Neuronal stem cell (in vitro differentiated cells): Measurements from ENCODE around the gene GOLGA6A.

Source experiments
- DNase-seq: peaks from one replicate; pipeline ENCODE4 v3.0.0-alpha.2; 2013; ENCODE audit warnings: low spot score
- H2AFZ ChIP-seq: one replicate; pipeline ENCODE4 v1.6.1; 2013; ENCODE audit warnings: mild to moderate bottlenecking, low read length, inconsistent platforms
- H2AK5ac ChIP-seq: 2 replicates; pipeline ENCODE4 v1.6.1; 2013; ENCODE audit warnings: low read depth, mild to moderate bottlenecking, inconsistent platforms, low read length, moderate library complexity, mixed read lengths
- H2BK120ac ChIP-seq: 2 replicates; pipeline ENCODE4 v1.6.1; 2013; ENCODE audit warnings: low read depth, mild to moderate bottlenecking, inconsistent platforms, low read length, moderate library complexity, mixed read lengths
- H2BK12ac ChIP-seq: one replicate; pipeline ENCODE4 v1.6.1; 2013; ENCODE audit warnings: low read length, inconsistent platforms
- H2BK15ac ChIP-seq: 2 replicates; pipeline ENCODE4 v1.6.1; 2013; ENCODE audit warnings: mild to moderate bottlenecking, low read length, inconsistent platforms, mixed read lengths
- H2BK5ac ChIP-seq: one replicate; pipeline ENCODE4 v1.6.1; 2013; ENCODE audit warnings: inconsistent platforms, mild to moderate bottlenecking, low read length, moderate library complexity
- H3K14ac ChIP-seq: one replicate; pipeline ENCODE4 v1.6.1; 2013; ENCODE audit warnings: low read length, inconsistent platforms
- H3K18ac ChIP-seq: 2 replicates; pipeline ENCODE4 v1.6.1; 2013; ENCODE audit warnings: low read length, inconsistent platforms
- H3K23ac ChIP-seq: 2 replicates; pipeline ENCODE4 v1.6.1; 2013; ENCODE audit warnings: low read depth, mild to moderate bottlenecking, mixed read lengths, low read length, inconsistent platforms; ENCODE audit not compliant: poor library complexity
- H3K27ac ChIP-seq: replicated peaks from 3 replicates; pipeline ENCODE4 v1.5.1; 2013; ENCODE audit warnings: low read length, inconsistent platforms
- H3K27me3 ChIP-seq, 3 experiments: 2 replicates each; pipeline ENCODE4 v1.6.1; 2013; ENCODE audit warnings: low read length in 3 of 3, mild to moderate bottlenecking in 2 of 3, inconsistent platforms in 1 of 3, low read depth in 1 of 3, mixed read lengths in 1 of 3, moderate library complexity in 1 of 3; ENCODE audit not compliant: control insufficient read depth in 3 of 3, insufficient read depth in 3 of 3
- H3K36me3 ChIP-seq, 2 donors: replicated peaks in 1 of 2; 2 replicates each; pipeline ENCODE4 v1.6.1; 2013; ENCODE audit warnings: low read length in 2 of 2; ENCODE audit not compliant: control insufficient read depth in 2 of 2, insufficient read depth in 2 of 2
- H3K4ac ChIP-seq: 2 replicates; pipeline ENCODE4 v1.6.1; 2013; ENCODE audit warnings: inconsistent platforms, mild to moderate bottlenecking, low read length, moderate library complexity
- H3K4me1 ChIP-seq, 2 donors: 1 replicate in 1 of 2; 2 replicates in 1 of 2; pipeline ENCODE4 v1.6.1; 2013; ENCODE audit warnings: low read length in 2 of 2, low read depth in 1 of 2; ENCODE audit not compliant: control insufficient read depth in 2 of 2, insufficient read depth in 1 of 2
- H3K4me2 ChIP-seq: one replicate; pipeline ENCODE4 v1.6.1; 2013; ENCODE audit warnings: mild to moderate bottlenecking, low read length, inconsistent platforms; ENCODE audit not compliant: insufficient read depth, poor library complexity, severe bottlenecking
- H3K4me3 ChIP-seq, 2 donors: 2 replicates each; pipeline ENCODE4 v1.5.1; 2013; ENCODE audit warnings: low read length in 2 of 2, mild to moderate bottlenecking in 2 of 2, inconsistent platforms in 1 of 2, moderate library complexity in 1 of 2
- H3K79me1 ChIP-seq: one replicate; pipeline ENCODE4 v1.6.1; 2013; ENCODE audit warnings: low read depth, mild to moderate bottlenecking, inconsistent platforms, low read length, moderate library complexity
- H3K9ac ChIP-seq: one replicate; pipeline ENCODE4 v1.6.1; 2013; ENCODE audit warnings: mild to moderate bottlenecking, low read depth, low read length, inconsistent platforms; ENCODE audit not compliant: poor library complexity
- H3K9me3 ChIP-seq, 2 donors: replicated peaks in 1 of 2; 2 replicates each; pipeline versions ENCODE3 to v1.6.1; 2013; ENCODE audit warnings: low read length in 2 of 2, mild to moderate bottlenecking in 2 of 2, inconsistent platforms in 1 of 2, low read depth in 1 of 2, mixed read lengths in 1 of 2, moderate library complexity in 1 of 2; ENCODE audit not compliant: control insufficient read depth in 2 of 2, insufficient read depth in 1 of 2
- H4K8ac ChIP-seq: one replicate; pipeline ENCODE4 v1.6.1; 2013; ENCODE audit warnings: low read depth, mild to moderate bottlenecking, inconsistent platforms, low read length, moderate library complexity
- H4K91ac ChIP-seq: one replicate; pipeline ENCODE4 v1.6.1; 2013; ENCODE audit warnings: low read length, low read depth, mild to moderate bottlenecking, inconsistent platforms; ENCODE audit not compliant: poor library complexity
- WGBS, 2 donors: extraction: QIAGEN DNeasy Blood & Tissue Kit; methylation state at CpG; one replicate each; pipeline ENCODE4 v1.1.7; 2013; ENCODE audit warnings: missing lambda C conversion rate in 2 of 2, mixed read lengths in 1 of 2; ENCODE audit not compliant: insufficient read length in 2 of 2, insufficient replicate concordance in 1 of 2; ENCODE audit errors: extremely low coverage in 2 of 2; 5-methylcytosine and 5-hydroxymethylcytosine counted together

GOLGA6A gene

DNA sequence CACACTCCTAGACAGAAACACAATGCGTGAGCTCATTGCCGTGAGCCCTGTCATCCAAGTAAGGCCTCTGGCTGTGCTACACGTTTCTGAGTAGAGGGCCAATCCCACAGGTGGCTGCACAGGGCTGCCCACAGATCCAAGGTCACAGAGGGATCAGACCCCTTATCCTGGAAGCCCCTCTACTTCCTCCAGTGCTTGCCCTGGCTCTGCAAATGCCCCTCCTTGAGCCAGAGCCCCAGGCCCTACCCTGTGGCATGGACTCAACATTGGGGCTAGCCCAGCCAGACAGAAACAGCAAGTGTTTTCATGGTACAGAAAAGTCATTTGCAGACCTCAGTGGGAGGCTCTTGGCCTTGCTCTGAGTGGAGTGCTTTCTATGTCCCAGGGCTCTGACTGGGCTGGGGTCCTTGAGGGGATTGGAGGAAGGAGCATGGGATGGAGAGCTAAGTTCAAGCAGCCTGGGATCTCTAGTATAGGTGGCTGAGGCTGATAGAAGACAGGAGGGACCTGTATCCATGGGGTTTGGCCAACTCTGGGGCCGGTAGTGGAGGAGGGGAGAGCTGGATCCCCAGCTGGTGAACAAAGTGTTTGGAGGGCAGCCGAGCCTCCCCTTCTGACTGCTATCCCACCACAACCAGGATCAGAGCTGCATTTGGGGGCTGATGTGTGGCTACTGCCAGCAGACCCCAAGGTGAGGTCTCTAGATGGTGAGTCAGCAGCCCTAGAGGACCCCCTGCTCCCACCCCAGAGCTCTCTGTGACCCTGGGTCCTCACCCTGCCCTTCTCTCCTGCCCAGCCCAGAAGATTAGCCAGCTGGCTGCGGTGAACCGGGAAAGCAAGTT lies 38.7 kb downstream of the GOLGA6A start:
- Histone ChIP-seq H3K9me3 (no peaks in the 10 kb centered on the region), H3K4me2 (no peak overlapping the region), H2BK12ac (no peak overlapping the region), H2BK5ac (no peak overlapping the region), H3K23ac (no peak overlapping the region), H3K36me3 (peaks cover 0 to 2% of the 10 kb centered on the region in 2 donors), H2BK120ac (no peak overlapping the region), H3K9ac (peak overlapping the region; percentile 39), H3K4me1 (peaks cover 0 to 3% of the 10 kb centered on the region in 2 donors), H3K27ac (no peak overlapping the region), H3K18ac (no peak overlapping the region), H2AK5ac (no peak overlapping the region), H3K14ac (no peak overlapping the region), H4K91ac (no peak overlapping the region), H2AFZ (no peak overlapping the region), H3K79me1 (peaks cover 3% of the 10 kb centered on the region), H4K8ac (no peak overlapping the region), H3K4ac (no peak overlapping the region), H3K4me3 (no peak overlapping the region), H2BK15ac (no peak overlapping the region), H3K27me3 (no peaks in the 10 kb centered on the region)
- no CpG with 5 or more reads among the region's 7 CpGs for WGBS, 2 donors
- no peak for DNase-seq

DNA sequence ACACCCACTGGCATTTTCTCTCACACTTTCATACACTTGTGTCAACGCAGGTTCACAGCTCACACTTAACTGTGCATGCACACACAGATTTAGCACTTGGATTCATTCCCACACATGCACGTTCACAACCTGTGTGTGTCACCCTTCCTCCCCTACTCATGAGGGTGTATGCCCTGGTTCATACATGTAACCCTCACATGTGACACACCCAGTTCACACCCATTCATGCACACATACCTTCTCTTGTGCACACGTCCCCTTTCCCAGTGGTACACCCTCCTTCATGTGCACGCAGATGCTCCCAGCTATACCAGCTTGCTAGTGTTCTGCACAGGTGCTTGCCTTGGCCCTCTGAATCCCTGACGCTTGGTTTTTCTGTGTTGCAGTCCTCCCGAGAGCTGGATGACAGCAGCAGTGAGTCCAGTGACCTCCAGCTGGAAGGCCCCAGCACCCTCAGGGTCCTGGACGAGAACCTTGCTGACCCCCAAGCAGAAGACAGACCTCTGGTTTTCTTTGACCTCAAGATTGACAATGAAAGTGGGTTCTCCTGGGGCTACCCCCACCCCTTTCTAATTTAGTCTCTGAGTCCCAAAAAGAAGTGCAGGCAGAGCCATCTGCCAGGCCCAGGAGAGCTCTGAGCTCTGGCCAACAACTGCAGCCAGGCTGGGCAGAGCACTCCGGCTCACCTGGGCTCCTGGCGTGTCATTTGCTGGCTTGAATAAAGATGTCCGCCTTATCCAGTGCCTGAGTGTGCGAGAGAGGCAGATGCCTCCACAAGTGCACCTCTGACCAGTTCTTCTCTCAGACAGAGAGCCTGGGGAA lies 39.5 kb downstream of the GOLGA6A start:
- Histone ChIP-seq H3K18ac (no peak overlapping the region), H3K79me1 (peaks cover 3% of the 10 kb centered on the region), H3K23ac (no peak overlapping the region), H3K14ac (no peak overlapping the region), H3K4ac (no peak overlapping the region), H3K9me3 (no peaks in the 10 kb centered on the region), H2AFZ (no peak overlapping the region), H2BK120ac (no peak overlapping the region), H3K9ac (no peak overlapping the region), H3K4me3 (peak overlapping the region in 1 of 2 donors; percentile 9), H3K4me1 (no peaks in the 10 kb centered on the region), H4K8ac (no peak overlapping the region), H2AK5ac (no peak overlapping the region), H3K4me2 (no peak overlapping the region), H2BK12ac (no peak overlapping the region), H3K36me3 (peaks cover 0 to 2% of the 10 kb centered on the region in 2 donors), H2BK5ac (no peak overlapping the region), H4K91ac (no peak overlapping the region), H3K27me3 (no peaks in the 10 kb centered on the region), H2BK15ac (no peak overlapping the region), H3K27ac (no peak overlapping the region)
- no CpG with 5 or more reads among the region's 11 CpGs for WGBS, 2 donors
- DNase-seq: no peak

DNA sequence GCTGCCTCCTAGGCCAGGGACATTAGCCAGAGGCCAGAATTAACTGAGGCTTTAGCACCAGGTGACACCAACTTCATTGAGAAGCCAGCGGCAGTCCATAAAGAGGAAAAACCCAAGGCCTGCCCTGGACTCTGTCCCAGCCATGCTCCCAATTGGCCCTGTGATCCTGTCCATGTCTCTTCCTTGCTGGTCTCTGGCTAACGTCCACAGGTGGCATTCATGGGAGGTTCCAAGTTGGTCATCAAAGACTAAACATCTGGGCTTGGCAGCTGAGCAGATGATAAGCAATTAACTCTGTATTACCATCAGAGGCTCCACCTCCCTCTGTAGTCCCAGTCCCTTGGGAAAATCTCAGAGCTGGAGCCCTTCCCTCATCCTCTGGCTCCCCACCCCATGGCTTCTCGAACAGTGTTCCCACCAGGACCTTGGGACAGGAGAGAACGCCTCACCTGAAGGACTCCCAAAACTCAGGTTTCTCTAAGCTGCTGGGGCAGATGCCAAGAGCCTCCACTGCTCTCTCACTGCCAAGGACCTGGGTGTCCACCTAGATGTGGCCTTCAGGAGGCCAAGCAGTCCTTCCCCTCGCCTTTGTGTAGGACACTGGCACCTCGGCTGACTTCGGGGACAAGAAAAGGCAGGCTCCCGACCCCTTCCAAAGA lies 40.4 kb downstream of the GOLGA6A start:
- H3K9ac ChIP-seq: no peak overlapping the region

More for the DNA sequence above, 40.4 kb downstream of the GOLGA6A start:
- Histone ChIP-seq H3K4me1 (peaks cover 0 to 2% of the 10 kb centered on the region in 2 donors), H3K36me3 (peaks cover 2 to 3% of the 10 kb centered on the region in 2 donors), H4K8ac (no peak overlapping the region), H3K27me3 (no peaks in the 10 kb centered on the region), H3K27ac (no peak overlapping the region), H2BK5ac (no peak overlapping the region), H3K9me3 (no peaks in the 10 kb centered on the region), H4K91ac (no peak overlapping the region), H3K18ac (no peak overlapping the region), H2BK12ac (no peak overlapping the region), H2BK15ac (no peak overlapping the region), H2BK120ac (no peak overlapping the region), H3K14ac (no peak overlapping the region), H3K23ac (no peak overlapping the region), H3K4ac (no peak overlapping the region), H2AFZ (no peak overlapping the region), H3K4me3 (no peak overlapping the region), H3K79me1 (peaks cover 3% of the 10 kb centered on the region), H3K4me2 (no peak overlapping the region), H2AK5ac (no peak overlapping the region)
- no CpG with 5 or more reads among the region's 8 CpGs for WGBS, 2 donors
- no peak for DNase-seq
